ENCODE data around the gene PPP2R2C.

GRCh38 chr4:6345866-6346265 is 126.5 kb downstream of the PPP2R2C start:
- TF ChIP-seq CTCF (IDR thresholded peaks at IDR 0.05), result no peak
- no peak for TF ChIP-seq POLR2A (IDR thresholded peaks at IDR 0.05)

Data from right lobe of liver (tissue), 4 donors.